Activated T-cell treated with anti-CD3 and anti-CD28 coated beads, Interleukin-2, amount 50 U/mL, for 4 hours (primary cell): ENCODE results near the gene PAQR9. TPM values are rescaled to one million over a fixed set of nuclear protein-coding genes. Genes with fewer than 3 reads are reported as not detected.

Source experiments
- ATAC-seq, 2 donors: fragments of 200-7000 bp; cut with Tn5 transposase; one replicate each; pipeline ENCODE4 v1.10.0; 2021
- DNase-seq: peaks from one replicate; pipeline ENCODE4 v3.0.0-alpha.2; 2020
- H3K27me3 Mint-ChIP-seq: one replicate; pipeline ENCODE4 v1.8.0; 2021; ENCODE audit warnings: low read depth, mixed read lengths
- H3K36me3 Mint-ChIP-seq: one replicate; pipeline ENCODE4 v1.8.0; 2022; ENCODE audit warnings: mixed read lengths; ENCODE audit not compliant: insufficient read depth
- H3K4me1 Mint-ChIP-seq: one replicate; pipeline ENCODE4 v1.8.0; 2021; ENCODE audit warnings: low read depth, mixed read lengths
- H3K4me3 Mint-ChIP-seq: one replicate; pipeline ENCODE4 v1.8.0; 2021; ENCODE audit warnings: mild to moderate bottlenecking, moderate library complexity, mixed read lengths
- H3K9me3 Mint-ChIP-seq: one replicate; pipeline ENCODE4 v1.8.0; 2021; ENCODE audit warnings: mixed read lengths
- total RNA-seq, 3 donors: library from RNA; stranded (reverse); gene quantifications; one replicate each; pipeline ENCODE4 v1.2.1, GENCODE V29; 2021

PAQR9 gene
- total RNA-seq, 3 donors from 2014 or later: not detected

- peak in 1 of 2 donors; percentile 75 for ATAC-seq
Measured at GRCh38 chr3:142931222-142931621, 32.3 kb downstream of the PAQR9 start.

GRCh38 chr3:142930463-142930862 is 33.0 kb downstream of the PAQR9 start:
- ATAC-seq: no peak
- H3K9me3 Mint-ChIP-seq: no peaks in the 10 kb centered on the region
- peaks cover 7% of the 10 kb centered on the region for H3K27me3 Mint-ChIP-seq
- no peak overlapping the region for H3K4me3 Mint-ChIP-seq
- H3K4me1 Mint-ChIP-seq: no peaks in the 10 kb centered on the region
- H3K36me3 Mint-ChIP-seq: no peaks in the 10 kb centered on the region
- no peak for DNase-seq

More at GRCh38 chr3:142931222-142931621, 32.3 kb downstream of the PAQR9 start:
- H3K4me3 Mint-ChIP-seq: no peak overlapping the region
- H3K4me1 Mint-ChIP-seq: no peaks in the 10 kb centered on the region
- H3K9me3 Mint-ChIP-seq: no peaks in the 10 kb centered on the region
- DNase-seq: no peak
- H3K36me3 Mint-ChIP-seq: no peaks in the 10 kb centered on the region
- peaks cover 3% of the 10 kb centered on the region for H3K27me3 Mint-ChIP-seq

GRCh38 chr3:142929890-142930289 is 33.6 kb downstream of the PAQR9 start:
- no peaks in the 10 kb centered on the region for H3K9me3 Mint-ChIP-seq
- H3K4me3 Mint-ChIP-seq: no peak overlapping the region
- DNase-seq: no peak
- peaks cover 12% of the 10 kb centered on the region for H3K27me3 Mint-ChIP-seq
- no peaks in the 10 kb centered on the region for H3K36me3 Mint-ChIP-seq
- H3K4me1 Mint-ChIP-seq: no peaks in the 10 kb centered on the region
- no peak for ATAC-seq

GRCh38 chr3:142929109-142929508 is 34.4 kb downstream of the PAQR9 start:
- DNase-seq: no peak
- no peak overlapping the region for H3K4me3 Mint-ChIP-seq
- H3K9me3 Mint-ChIP-seq: no peaks in the 10 kb centered on the region
- H3K27me3 Mint-ChIP-seq: peaks cover 18% of the 10 kb centered on the region
- H3K36me3 Mint-ChIP-seq: no peaks in the 10 kb centered on the region
- peak in 1 of 2 donors; percentile 56 for ATAC-seq
- no peaks in the 10 kb centered on the region for H3K4me1 Mint-ChIP-seq

GRCh38 chr3:142926368-142926944 is 37.0 kb downstream of the PAQR9 start:
- Mint-ChIP-seq H3K36me3 (no peaks in the 10 kb centered on the region), H3K4me1 (no peaks in the 10 kb centered on the region), H3K4me3 (no peak overlapping the region), H3K9me3 (no peaks in the 10 kb centered on the region), H3K27me3 (peaks cover 28% of the 10 kb centered on the region)
- DNase-seq: no peak
- no peak for ATAC-seq

GRCh38 chr3:142925140-142925539 is 38.3 kb downstream of the PAQR9 start:
- DNase-seq (no peak), ATAC-seq (no peak)
- Mint-ChIP-seq H3K36me3 (no peaks in the 10 kb centered on the region), H3K4me3 (no peak overlapping the region), H3K27me3 (peaks cover 28% of the 10 kb centered on the region), H3K4me1 (no peaks in the 10 kb centered on the region), H3K9me3 (no peaks in the 10 kb centered on the region)

- no peak for ATAC-seq
- Mint-ChIP-seq H3K36me3 (no peaks in the 10 kb centered on the region), H3K27me3 (peaks cover 28% of the 10 kb centered on the region), H3K4me3 (no peak overlapping the region), H3K9me3 (no peaks in the 10 kb centered on the region), H3K4me1 (no peaks in the 10 kb centered on the region)
- DNase-seq: no peak
Measured at GRCh38 chr3:142923694-142924093, 39.8 kb downstream of the PAQR9 start.

- H3K4me3 Mint-ChIP-seq: no peak overlapping the region
- no peaks in the 10 kb centered on the region for H3K36me3 Mint-ChIP-seq
- no peaks in the 10 kb centered on the region for H3K9me3 Mint-ChIP-seq
- peaks cover 1% of the 10 kb centered on the region for H3K4me1 Mint-ChIP-seq
- peaks cover 4% of the 10 kb centered on the region for H3K27me3 Mint-ChIP-seq
- ATAC-seq: no peak
- no peak for DNase-seq
Measured at GRCh38 chr3:142916605-142917004, 46.9 kb downstream of the PAQR9 start.

GRCh38 chr3:142915636-142916035 is 47.8 kb downstream of the PAQR9 start:
- DNase-seq (no peak), ATAC-seq (no peak)
- Mint-ChIP-seq H3K27me3 (peaks cover 4% of the 10 kb centered on the region), H3K9me3 (no peaks in the 10 kb centered on the region), H3K4me1 (peaks cover 1% of the 10 kb centered on the region), H3K36me3 (no peaks in the 10 kb centered on the region), H3K4me3 (no peak overlapping the region)

- DNase-seq: no peak
- peaks cover 1% of the 10 kb centered on the region for H3K4me1 Mint-ChIP-seq
- H3K27me3 Mint-ChIP-seq: peaks cover 5% of the 10 kb centered on the region
- no peaks in the 10 kb centered on the region for H3K36me3 Mint-ChIP-seq
- H3K9me3 Mint-ChIP-seq: no peaks in the 10 kb centered on the region
- H3K4me3 Mint-ChIP-seq: no peak overlapping the region
- no peak for ATAC-seq
Measured at GRCh38 chr3:142914286-142914811, 49.1 kb downstream of the PAQR9 start.

- no peak for ATAC-seq
- Mint-ChIP-seq H3K4me3 (no peak overlapping the region), H3K36me3 (no peaks in the 10 kb centered on the region), H3K27me3 (peaks cover 10% of the 10 kb centered on the region), H3K4me1 (peaks cover 1% of the 10 kb centered on the region), H3K9me3 (no peaks in the 10 kb centered on the region)
- no peak for DNase-seq
Measured at GRCh38 chr3:142913432-142913831, 50.0 kb downstream of the PAQR9 start.

- no peak for ATAC-seq
- DNase-seq: no peak
- Mint-ChIP-seq H3K27me3 (peaks cover 7% of the 10 kb centered on the region), H3K4me1 (peaks cover 1% of the 10 kb centered on the region), H3K36me3 (no peaks in the 10 kb centered on the region), H3K4me3 (no peak overlapping the region), H3K9me3 (no peaks in the 10 kb centered on the region)
Measured at GRCh38 chr3:142912402-142913172, 50.9 kb downstream of the PAQR9 start.
